ENCODE data around the gene BNIP2. TPM values are rescaled to one million over a fixed set of nuclear protein-coding genes. Genes with fewer than 3 reads are reported as not detected.

BNIP2 gene, protein sequence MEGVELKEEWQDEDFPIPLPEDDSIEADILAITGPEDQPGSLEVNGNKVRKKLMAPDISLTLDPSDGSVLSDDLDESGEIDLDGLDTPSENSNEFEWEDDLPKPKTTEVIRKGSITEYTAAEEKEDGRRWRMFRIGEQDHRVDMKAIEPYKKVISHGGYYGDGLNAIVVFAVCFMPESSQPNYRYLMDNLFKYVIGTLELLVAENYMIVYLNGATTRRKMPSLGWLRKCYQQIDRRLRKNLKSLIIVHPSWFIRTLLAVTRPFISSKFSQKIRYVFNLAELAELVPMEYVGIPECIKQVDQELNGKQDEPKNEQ
- total RNA-seq (ENCODE audit: low replicate concordance) = 69.9 and 81.4 TPM in 2 replicates

DNA sequence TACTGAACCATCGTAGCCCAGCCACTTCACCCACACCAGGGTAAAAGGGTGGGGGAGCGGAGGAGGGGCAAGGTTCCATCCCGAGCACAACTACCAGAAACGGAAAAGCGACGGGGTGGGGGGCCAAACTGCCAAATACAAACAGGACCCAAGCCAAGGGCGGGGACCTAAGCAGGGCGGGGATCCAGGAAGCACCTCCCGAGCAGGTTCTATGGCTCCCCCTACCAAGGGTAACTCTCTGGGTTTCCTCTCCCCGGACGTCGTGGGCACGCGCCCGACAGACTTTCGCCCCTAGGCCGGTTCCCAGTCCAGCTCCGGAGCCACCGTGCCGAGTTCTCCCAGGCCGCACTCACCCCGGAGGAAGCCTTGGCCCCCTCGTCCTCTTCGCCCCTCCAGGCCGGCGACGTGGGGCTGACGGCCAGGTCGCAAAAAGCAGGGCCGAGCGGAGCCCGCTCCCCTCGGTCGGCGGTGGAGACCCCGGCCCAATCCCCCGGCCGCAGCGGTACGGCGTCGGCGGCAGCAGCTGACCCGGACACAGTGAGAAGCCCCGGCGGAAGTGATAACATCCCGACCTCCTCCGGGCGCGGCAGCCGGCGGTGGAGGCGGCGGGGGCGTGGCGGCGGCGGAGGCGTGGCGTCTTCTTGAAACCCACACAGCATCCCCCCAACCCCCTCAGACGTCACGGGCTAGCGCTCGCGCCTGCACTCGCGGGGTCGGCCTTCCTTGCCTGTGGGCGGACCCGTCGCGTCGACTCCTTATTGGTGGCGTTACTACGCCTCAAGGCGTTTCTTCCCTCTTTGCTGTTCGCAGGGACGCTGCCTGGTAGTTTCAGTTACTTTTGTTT is at the start of gene BNIP2:
TSS of gene BNIP2 (minus strand) at position 539 of the 844 bp plus-strand sequence. CDS start 6,863 bp downstream, outside the sequence.
- peaks cover 8% of the 10 kb centered on the region for H3K4me1 ChIP-seq
- DNase-seq (ENCODE audit: low spot score) = peak; percentile 99
- no peaks in the 10 kb centered on the region for H3K36me3 ChIP-seq
- H4K20me1 ChIP-seq (ENCODE audit: low read depth) = peaks cover 37% of the 10 kb centered on the region
- peak within 1 kb of the TSS; percentile 90 for H3K9ac ChIP-seq
- H3K9me3 ChIP-seq (ENCODE audit: low read depth) = no peaks in the 10 kb centered on the region
- H3K4me3 ChIP-seq = peak within 1 kb of the TSS; percentile 88
- H3K4me2 ChIP-seq = peak within 1 kb of the TSS; percentile 90
- Mint-ChIP-seq H3K4me1 (peaks cover 18% of the 10 kb centered on the region), H3K4me3 (peak within 1 kb of the TSS; percentile 99), H3K27me3 (ENCODE audit: insufficient read depth, low read depth) (peaks cover 3% of the 10 kb centered on the region), H3K9me3 (no peaks in the 10 kb centered on the region), H3K27ac (peak within 1 kb of the TSS; percentile 85), H3K36me3 (peaks cover 4% of the 10 kb centered on the region)
- peaks cover 50% of the 10 kb centered on the region for H3K79me2 ChIP-seq (ENCODE audit: low read depth)
- peak within 1 kb of the TSS; percentile 45 for H2AFZ ChIP-seq (replicated peaks)
- H3K27me3 ChIP-seq = no peaks in the 10 kb centered on the region
- H3K27ac ChIP-seq = peak within 1 kb of the TSS; percentile 94
- no peak for TF ChIP-seq EZH2phosphoT487 (IDR thresholded peaks at IDR 0.05)
- TF ChIP-seq, protein P1, sequence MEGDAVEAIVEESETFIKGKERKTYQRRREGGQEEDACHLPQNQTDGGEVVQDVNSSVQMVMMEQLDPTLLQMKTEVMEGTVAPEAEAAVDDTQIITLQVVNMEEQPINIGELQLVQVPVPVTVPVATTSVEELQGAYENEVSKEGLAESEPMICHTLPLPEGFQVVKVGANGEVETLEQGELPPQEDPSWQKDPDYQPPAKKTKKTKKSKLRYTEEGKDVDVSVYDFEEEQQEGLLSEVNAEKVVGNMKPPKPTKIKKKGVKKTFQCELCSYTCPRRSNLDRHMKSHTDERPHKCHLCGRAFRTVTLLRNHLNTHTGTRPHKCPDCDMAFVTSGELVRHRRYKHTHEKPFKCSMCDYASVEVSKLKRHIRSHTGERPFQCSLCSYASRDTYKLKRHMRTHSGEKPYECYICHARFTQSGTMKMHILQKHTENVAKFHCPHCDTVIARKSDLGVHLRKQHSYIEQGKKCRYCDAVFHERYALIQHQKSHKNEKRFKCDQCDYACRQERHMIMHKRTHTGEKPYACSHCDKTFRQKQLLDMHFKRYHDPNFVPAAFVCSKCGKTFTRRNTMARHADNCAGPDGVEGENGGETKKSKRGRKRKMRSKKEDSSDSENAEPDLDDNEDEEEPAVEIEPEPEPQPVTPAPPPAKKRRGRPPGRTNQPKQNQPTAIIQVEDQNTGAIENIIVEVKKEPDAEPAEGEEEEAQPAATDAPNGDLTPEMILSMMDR (IDR thresholded peaks at IDR 0.05) = no peak
- TF ChIP-seq EZH2 (IDR thresholded peaks at IDR 0.05) = no peak
- H3F3A ChIP-seq (ENCODE audit: low read depth) = peaks cover 22% of the 10 kb centered on the region

DNA sequence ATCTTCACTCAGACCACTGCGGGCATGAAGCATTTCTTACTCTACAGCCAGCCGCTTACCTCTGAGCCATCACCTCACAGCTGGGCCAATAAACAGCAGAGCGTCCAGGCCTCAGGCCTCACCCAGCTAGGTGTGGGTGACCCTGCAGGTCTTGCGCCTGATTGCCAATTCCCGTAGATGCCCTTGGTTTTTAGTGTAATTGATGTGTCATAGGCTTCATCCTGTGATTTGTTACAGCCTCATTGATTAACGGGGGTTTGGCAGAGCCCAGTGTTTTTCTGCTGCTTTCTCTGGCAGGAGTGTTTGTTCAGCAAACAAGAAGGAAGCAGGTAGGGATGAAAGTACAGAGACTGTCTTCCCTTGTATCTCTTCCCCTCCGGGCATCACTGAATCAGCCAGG is 49.6 kb upstream of the BNIP2 start:
- TF ChIP-seq EZH2 (IDR thresholded peaks at IDR 0.05) (no peak), EZH2phosphoT487 (IDR thresholded peaks at IDR 0.05) (no peak)
- TF ChIP-seq, protein P1 (IDR thresholded peaks at IDR 0.05) = no peak
- H3K9me3 Mint-ChIP-seq = peaks cover under 1% of the 10 kb centered on the region

DNA sequence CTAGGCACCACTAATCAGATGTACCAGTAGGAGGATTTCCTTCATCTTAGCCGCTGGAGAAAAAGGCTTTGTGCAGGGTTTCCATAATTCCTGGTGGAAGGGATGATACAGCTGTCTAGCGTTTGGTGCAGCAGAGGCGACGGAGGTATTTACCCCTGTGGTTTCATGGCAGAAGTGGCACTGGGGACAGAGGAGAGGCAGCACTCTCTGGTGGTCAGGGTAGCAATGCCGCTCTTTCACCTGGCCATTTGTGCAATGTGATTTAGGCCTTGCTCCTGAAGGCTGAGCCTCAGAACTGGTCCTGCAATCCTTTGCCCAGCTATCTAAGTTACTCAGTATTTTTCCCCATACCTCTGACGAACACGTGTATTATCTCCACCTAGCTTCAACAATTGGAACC is 47.1 kb upstream of the BNIP2 start:
- Mint-ChIP-seq H3K4me3 (no peak overlapping the region), H3K27ac (no peak overlapping the region), H3K36me3 (no peaks in the 10 kb centered on the region), H3K27me3 (ENCODE audit: insufficient read depth, low read depth) (peaks cover under 1% of the 10 kb centered on the region), H3K4me1 (peaks cover 2% of the 10 kb centered on the region), H3K9me3 (no peaks in the 10 kb centered on the region)
- Histone ChIP-seq H3K9me3 (ENCODE audit: low read depth) (no peaks in the 10 kb centered on the region), H3K79me2 (ENCODE audit: low read depth) (no peaks in the 10 kb centered on the region), H3K27me3 (no peaks in the 10 kb centered on the region), H3K27ac (no peak overlapping the region), H3K36me3 (no peaks in the 10 kb centered on the region), H3K9ac (no peak overlapping the region), H4K20me1 (ENCODE audit: low read depth) (no peaks in the 10 kb centered on the region), H2AFZ (replicated peaks) (no peak overlapping the region), H3K4me3 (no peak overlapping the region), H3K4me1 (no peaks in the 10 kb centered on the region), H3K4me2 (no peak overlapping the region), H3F3A (ENCODE audit: low read depth) (no peaks in the 10 kb centered on the region)
- DNase-seq (ENCODE audit: low spot score) = no peak
- no peak for TF ChIP-seq EZH2phosphoT487 (IDR thresholded peaks at IDR 0.05)
- no peak for TF ChIP-seq EZH2 (IDR thresholded peaks at IDR 0.05)
- TF ChIP-seq, protein P1 (IDR thresholded peaks at IDR 0.05) = no peak

More for the DNA sequence above, 49.6 kb upstream of the BNIP2 start:
- H3K27ac ChIP-seq = no peak overlapping the region
- H3K27me3 ChIP-seq = no peaks in the 10 kb centered on the region
- H3K9ac ChIP-seq = no peak overlapping the region
- H3F3A ChIP-seq (ENCODE audit: low read depth) = no peaks in the 10 kb centered on the region
- Mint-ChIP-seq H3K27me3 (ENCODE audit: insufficient read depth, low read depth) (peaks cover 2% of the 10 kb centered on the region), H3K4me1 (peaks cover 4% of the 10 kb centered on the region), H3K27ac (no peak overlapping the region), H3K4me3 (no peak overlapping the region), H3K36me3 (no peaks in the 10 kb centered on the region)
- no peaks in the 10 kb centered on the region for H3K9me3 ChIP-seq (ENCODE audit: low read depth)
- H4K20me1 ChIP-seq (ENCODE audit: low read depth) = no peaks in the 10 kb centered on the region
- H3K4me2 ChIP-seq = no peak overlapping the region
- H2AFZ ChIP-seq (replicated peaks) = no peak overlapping the region
- no peak for DNase-seq (ENCODE audit: low spot score)
- no peaks in the 10 kb centered on the region for H3K36me3 ChIP-seq
- H3K4me1 ChIP-seq = no peaks in the 10 kb centered on the region
- no peaks in the 10 kb centered on the region for H3K79me2 ChIP-seq (ENCODE audit: low read depth)
- no peak overlapping the region for H3K4me3 ChIP-seq

Measured in neural progenitor cell (in vitro differentiated cells).